K562 (cell line): ENCODE measurements around the gene CSF2RB. TPM values are rescaled to one million over a fixed set of nuclear protein-coding genes. Genes with fewer than 3 reads are reported as not detected.
A peak's percentile ranks its signal among the peaks of the same experiment; 100 is the strongest.

Source experiments
- ATAC-seq: fragments of 200-7000 bp; cut with Tn5 transposase; 3 replicates; pipeline ENCODE4 v1.9.1; 2020; ENCODE audit warnings: moderate library complexity
- BruUV-seq: library from RNA; stranded (reverse); fragments of 400-500 nt; replicated peaks from 2 replicates; lab custom pipeline; 2021; lab: Mats Ljungman, UMichigan
- CTCF ChIA-PET: fragments of 300-600 bp; formaldehyde crosslinking; extraction: SDS; loops from one replicate; lab custom pipeline; 2021; ENCODE audit warnings: low intra/inter-chr PET ratio; lab: Yijun Ruan, JAX
- POLR2A ChIA-PET: fragments of 300-600, 350-650 bp; sonication (Branson Sonifier 250); formaldehyde crosslinking; extraction: SDS; loops from one replicate; lab custom pipeline; 2021; ENCODE audit warnings: antibody characterized with exemption, inconsistent platforms; lab: Yijun Ruan, JAX
- DNase-seq, 4 experiments: peaks; one replicate each; pipeline versions ENCODE4 v3.0.0 to v3.0.0-alpha.2; 2011 to 2018; ENCODE audit warnings: low spot score in 3 of 4, mixed read lengths in 3 of 4; ENCODE audit errors: extremely low read depth in 1 of 4
- FAIRE-seq: peaks from 2 replicates; lab custom pipeline; 2011; peaks lifted over from hg19 to GRCh38; lab: Jason Lieb, UNC
- H2AFZ ChIP-seq: 2 replicates; pipeline ENCODE4 v1.6.0; 2011; ENCODE audit warnings: low read depth, low read length, control low read depth, inconsistent platforms
- H3K27ac ChIP-seq: fragments of 200-600 bp; 3 replicates; pipeline ENCODE4 v1.8.0; 2011; ENCODE audit warnings: low read depth, mild to moderate bottlenecking, control low read depth, inconsistent platforms, low read length, moderate library complexity, mixed read lengths; ENCODE audit errors: extremely low read depth
- H3K27me3 ChIP-seq, 2 experiments: fragments of 300-600 bp in 1 of 2; 2 replicates in 1 of 2; 3 replicates in 1 of 2; pipeline versions ENCODE4 v1.6.0 to v1.8.0; 2011; ENCODE audit warnings: inconsistent platforms in 2 of 2, low read length in 2 of 2, mild to moderate bottlenecking in 1 of 2, mixed read lengths in 1 of 2, moderate library complexity in 1 of 2; ENCODE audit not compliant: control insufficient read depth in 2 of 2, insufficient read depth in 2 of 2
- H3K36me3 ChIP-seq: fragments of 300-600 bp; 3 replicates; pipeline ENCODE4 v1.8.0; 2011; ENCODE audit warnings: mild to moderate bottlenecking, low read length, inconsistent platforms; ENCODE audit not compliant: control insufficient read depth, insufficient read depth
- H3K4me1 ChIP-seq, 2 experiments: fragments of 200-600 bp in 1 of 2; replicated peaks in 1 of 2; 2 replicates in 1 of 2; 3 replicates in 1 of 2; pipeline versions ENCODE4 v1.5.1 to v1.8.0; 2011; ENCODE audit warnings: inconsistent platforms in 2 of 2, low read length in 2 of 2, mild to moderate bottlenecking in 1 of 2, mixed read lengths in 1 of 2, moderate library complexity in 1 of 2; ENCODE audit not compliant: control insufficient read depth in 2 of 2, insufficient read depth in 2 of 2
- H3K4me2 ChIP-seq: 2 replicates; pipeline ENCODE4 v1.6.1; 2011; ENCODE audit warnings: low read length, control low read depth, inconsistent platforms, mixed read lengths; ENCODE audit not compliant: insufficient read depth
- H3K4me3 ChIP-seq: fragments of 200-600 bp; sonication (generic), shearing (Covaris generic); 2 replicates; pipeline ENCODE4 v1.5.1; 2016; ENCODE audit warnings: control low read depth, inconsistent platforms
- H3K79me2 ChIP-seq: fragments of 200-600 bp; 3 replicates; pipeline ENCODE4 v1.8.0; 2011; ENCODE audit warnings: low read length, inconsistent platforms; ENCODE audit not compliant: control insufficient read depth, insufficient read depth
- H3K9ac ChIP-seq, 2 experiments: 2 replicates each; pipeline versions ENCODE4 v1.6.0 to v1.6.1; 2011; ENCODE audit warnings: low read depth in 2 of 2, low read length in 2 of 2, control low read depth in 1 of 2, inconsistent platforms in 1 of 2, mild to moderate bottlenecking in 1 of 2, mixed read lengths in 1 of 2; ENCODE audit not compliant: insufficient read depth in 1 of 2
- H3K9me1 ChIP-seq: one replicate; pipeline ENCODE4 v1.6.0; 2011; ENCODE audit warnings: inconsistent platforms, mild to moderate bottlenecking, low read length, moderate library complexity; ENCODE audit not compliant: control insufficient read depth, insufficient read depth
- H3K9me3 ChIP-seq: replicated peaks from 2 replicates; pipeline ENCODE4 v1.5.1; 2011; ENCODE audit warnings: low read depth, low read length, inconsistent platforms; ENCODE audit not compliant: control insufficient read depth, insufficient read depth
- H4K20me1 ChIP-seq: replicated peaks from 2 replicates; pipeline ENCODE4 v1.6.1; 2011; ENCODE audit warnings: low read length, inconsistent platforms, mixed read lengths; ENCODE audit not compliant: control insufficient read depth, insufficient read depth
- CC2D1A ChIP-seq: fragments of 450-650 bp; IDR thresholded peaks from 2 replicates; pipeline ENCODE4 v1.6.1; 2017; ENCODE audit warnings: mild to moderate bottlenecking
- CTCF ChIP-seq, 3 experiments: IDR thresholded peaks in 2 of 3; conservative IDR thresholded peaks in 1 of 3; 2 replicates each; pipeline ENCODE4 v1.5.1; 2011 to 2012; ENCODE audit warnings: low read length in 3 of 3, mild to moderate bottlenecking in 3 of 3, control low read depth in 2 of 3, improper control_type of control experiment in 1 of 3, inconsistent platforms in 1 of 3, low read depth in 1 of 3, mixed read lengths in 1 of 3, moderate library complexity in 1 of 3; ENCODE audit not compliant: insufficient read depth in 2 of 3
- HDAC1 ChIP-seq, 2 experiments: fragments of 450-650 bp; IDR thresholded peaks; 2 replicates each; pipeline ENCODE4 v1.6.1; 2016 to 2017; ENCODE audit warnings: inconsistent platforms in 1 of 2, mild to moderate bottlenecking in 1 of 2, moderate library complexity in 1 of 2
- LARP7 ChIP-seq: fragments of 450-650 bp; IDR thresholded peaks from 2 replicates; pipeline ENCODE4 v1.6.1; 2016
- MYNN ChIP-seq, 2 experiments: sonication (generic); formaldehyde crosslinking in 1 of 2; IDR thresholded peaks; 2 replicates each; pipeline versions ENCODE4 v1.5.0 to v1.6.1; 2016 to 2020; ENCODE audit warnings: antibody characterized with exemption in 1 of 2, missing genetic modification reagents in 1 of 2
- NCOA1 ChIP-seq: fragments of 450-650 bp; IDR thresholded peaks from 2 replicates; pipeline ENCODE4 v1.6.1; 2016; ENCODE audit warnings: low read depth
- NKRF ChIP-seq: fragments of 450-650 bp; IDR thresholded peaks from 2 replicates; pipeline ENCODE4 v1.6.1; 2016; ENCODE audit warnings: borderline replicate concordance
- TFAP4 ChIP-seq: sonication (generic); formaldehyde crosslinking; IDR thresholded peaks from 2 replicates; pipeline ENCODE4 v1.8.0; 2022; ENCODE audit warnings: missing genetic modification reagents, mild to moderate bottlenecking, moderate library complexity, borderline replicate concordance
- TRIM24 ChIP-seq, 2 experiments: fragments of 450-650 bp; IDR thresholded peaks; 2 replicates each; pipeline ENCODE4 v1.6.1; 2016
- ZBTB2 ChIP-seq: fragments of 450-650 bp; IDR thresholded peaks from 2 replicates; pipeline ENCODE4 v1.6.1; 2016; ENCODE audit warnings: antibody characterized with exemption
- ZEB2 ChIP-seq: fragments of 450-650 bp; IDR thresholded peaks from 2 replicates; pipeline ENCODE4 v1.6.1; 2016
- ZNF165 ChIP-seq: fragments of 250-450 bp; sonication (Bioruptor Pico); IDR thresholded peaks from 2 replicates; pipeline ENCODE4 v1.4.0; 2020; ENCODE audit warnings: borderline replicate concordance
- ZNF197 ChIP-seq: fragments of 200-800 bp; sonication (Bioruptor generic); IDR thresholded peaks from 2 replicates; pipeline ENCODE4 v1.6.1; 2016; ENCODE audit warnings: low read depth, missing genetic modification characterization, missing compliant biosample characterization
- ZNF3 ChIP-seq: fragments of 250-450 bp; sonication (Bioruptor Pico); IDR thresholded peaks from 2 replicates; pipeline ENCODE4 v1.5.0; 2021; ENCODE audit warnings: mild to moderate bottlenecking, moderate library complexity
- ZNF785 ChIP-seq: fragments of 250-450 bp; sonication (Bioruptor Pico); IDR thresholded peaks from 2 replicates; pipeline ENCODE4 v1.4.0; 2020; ENCODE audit warnings: mild to moderate bottlenecking
- ZNF79 ChIP-seq: fragments of 250-450 bp; sonication (Bioruptor Pico); IDR thresholded peaks from 2 replicates; pipeline ENCODE4 v1.4.0; 2020; ENCODE audit warnings: low read depth, mild to moderate bottlenecking, moderate library complexity
- WGBS: fragments of 100-300 bp; shearing (Covaris generic); methylation state at CpG from one replicate; pipeline ENCODE4 v1.1.6; 2016; ENCODE audit warnings: low coverage, mixed read lengths; ENCODE audit not compliant: insufficient coverage; ENCODE audit errors: missing lambda C conversion rate; 5-methylcytosine and 5-hydroxymethylcytosine counted together
- in situ Hi-C: fragments of 300-500 bp; cut with MboI; formaldehyde crosslinking; loops from 4 replicates; pipeline ENCODE4 v1.15.0; 2018; ENCODE audit warnings: inconsistent platforms, mixed read lengths
- intact Hi-C: fragments of 100-400 bp; cut with micrococcal nuclease; formaldehyde crosslinking; loops from 2 replicates; pipeline ENCODE4 v1.14.2; 2022
- polyA plus RNA-seq, 8 experiments: library from polyadenylated mRNA; depleted of rRNA in 4 of 8; stranded (reverse) in 5 of 8; unstranded in 3 of 8; fragments of >200 nt; fragmentation: Nextera tagmentation in 2 of 8; fragmentation: Illumina TruSeq in 1 of 8; extraction: Ambion mirVana in 2 of 8; extraction: Trizol in 1 of 8; gene quantifications; 2 replicates each; pipeline versions ENCODE4 v1.2.1 to v1.2.3, GENCODE V29; 2011 to 2014; ENCODE audit warnings: inconsistent platforms in 1 of 8, missing spikeins in 1 of 8
- total RNA-seq, 7 experiments: library from RNA; depleted of rRNA in 6 of 7; stranded (reverse); fragments of >200 nt in 6 of 7; fragmentation: Illumina TruSeq in 2 of 7; extraction: Trizol in 2 of 7; gene quantifications; 2 replicates each; pipeline versions ENCODE4 v1.2.1 to v1.2.3, GENCODE V29; 2011 to 2021; ENCODE audit warnings: low replicate concordance in 1 of 7

The CSF2RB gene
- total and polyA plus RNA-seq, 9 of the 15 experiments (the other 6 are each of a cell fraction or from before 2014, with no cell fraction given): 0.04 to 1.0 (median 0.36) TPM

- peak overlapping the region; percentile 77 for H3K27ac ChIP-seq
- peak overlapping the region; percentile 37 to 57; a peak in 3 of 4 replicates for H3K9ac ChIP-seq
- H3K4me1 ChIP-seq: peaks cover 23 to 28% of the 10 kb centered on the region in 2 experiments; a peak in 4 of 5 replicates
- ChIA-PET POLR2A (interaction anchor here (0.6 to 1.1 kb wide), 6 partner anchors 11 to 1819 kb away, joined by 3 to 4 read pairs (median 3); no protein-coding TSS in a partner anchor), CTCF (no interaction called here)
- 0% methylated on average over 5 of the region's 5 CpGs for WGBS
- no peaks in the 10 kb centered on the region for H3K27me3 ChIP-seq
- H4K20me1 ChIP-seq: no peaks in the 10 kb centered on the region
- no peak overlapping the region for H3K4me3 ChIP-seq
- ATAC-seq (peak; percentile 77), DNase-seq (peak; percentile 70 to 87 (median 76)), FAIRE-seq (peak; percentile 89)
- H3K9me1 ChIP-seq: no peaks in the 10 kb centered on the region
- no peaks in the 10 kb centered on the region; the same call in 2 of the 3 replicates for H3K36me3 ChIP-seq
- peak overlapping the region; percentile 54 for H2AFZ ChIP-seq
- no TSS peak for BruUV-seq
- H3K79me2 ChIP-seq: no peaks in the 10 kb centered on the region
- peak overlapping the region; percentile 53 for H3K4me2 ChIP-seq
- in situ Hi-C loops: no loop called here
- peaks cover 14% of the 10 kb centered on the region for H3K9me3 ChIP-seq
- intact Hi-C loops: no loop called here
- TF ChIP-seq CTCF (IDR thresholded peaks at IDR 0.05 in 2 of 3, conservative IDR thresholded peaks at IDR 0.05 in 1 of 3; ENCODE audit: insufficient read depth in 2 of 3, low read depth in 1 of 3, low read length in 3 of 3) (peak in 2 of 3 experiments; percentile 38 to 48; a peak in 2 of 6 replicates), HDAC1 (IDR thresholded peaks at IDR 0.05) (peak in 1 of 2 experiments; percentile 34; a peak in 1 of 4 replicates), ZNF197 (no peak), TFAP4 (CRISPR knock-in tag) (peak; percentile 69; the same call in 1 of the 2 replicates), ZNF3 (CRISPR knock-in tag) (no peak), TRIM24 (IDR thresholded peaks at IDR 0.05) (peak; percentile 71 to 77), ZBTB2 (no peak), NKRF (no peak), LARP7 (no peak), ZEB2 (no peak), ZNF785 (CRISPR knock-in tag) (no peak), NCOA1 (peak; percentile 35; the same call in 1 of the 2 replicates), MYNN (IDR thresholded peaks at IDR 0.05) (no peak), MYNN (CRISPR knock-in tag; IDR thresholded peaks at IDR 0.05) (no peak), ZNF79 (CRISPR knock-in tag) (no peak), ZNF165 (CRISPR knock-in tag) (no peak), CC2D1A (peak; percentile 43; the same call in 1 of the 2 replicates)
Measured at GRCh38 chr22:36982136-36982535, 68.7 kb downstream of the CSF2RB start.
